Hair follicle dermal papilla cell (primary cell): Measurements from ENCODE around the gene MASP1. TPM values are rescaled to one million over a fixed set of nuclear protein-coding genes. Genes with fewer than 3 reads are reported as not detected.

Source experiments
- total RNA-seq: library from RNA; depleted of rRNA; stranded (reverse); fragments of >200 nt; gene quantifications from 2 replicates; pipeline ENCODE4 v1.2.3, GENCODE V29; 2012

The MASP1 gene
- 115 and 204 TPM in 2 replicates for total RNA-seq

GRCh38 chr3:187291512-187292132, at the start of gene MASP1:
Gene MASP1 (minus strand): TSS chr3:187291737. CDS start chr3:187291632, 105 bp downstream.

GRCh38 chr3:187197335-187197649, 94.2 kb downstream of the MASP1 start, which contains the start of gene RTP1:
Gene RTP1 (plus strand): TSS chr3:187197486. CDS start chr3:187197516, 30 bp downstream.

Other genes starting within 250 kb of the MASP1 start
- gene RPL39L, start 152.2 kb downstream of the MASP1 start, total RNA-seq: 6.8 and 12.5 TPM in 2 replicates
- gene RTP1, start 94.3 kb downstream of the MASP1 start, total RNA-seq: not detected in 2 replicates
- 2.8 and 3.3 TPM in 2 replicates for gene RTP4, start 76.6 kb upstream of the MASP1 start, total RNA-seq